HG03469 (cell line): ENCODE data around the gene UNC80.

Experiments used
- ATAC-seq: cut with Tn5 transposase; IDR thresholded peaks from one replicate; pipeline ENCODE4 v1.9.1; 2021; ENCODE audit warnings: mild to moderate bottlenecking, moderate library complexity, moderate number of reproducible peaks; ENCODE audit not compliant: unreplicated experiment

UNC80 gene

GRCh38 chr2:209805351-209805750 lies 33.7 kb downstream of the UNC80 start:
- no peak for ATAC-seq

GRCh38 chr2:209806318-209806717 lies 34.7 kb downstream of the UNC80 start:
- no peak for ATAC-seq

- no peak for ATAC-seq
These were observed 36.9 kb downstream of the UNC80 start for GRCh38 chr2:209808521-209808920.

- ATAC-seq: no peak
These were observed 37.6 kb downstream of the UNC80 start for GRCh38 chr2:209809256-209809655.

GRCh38 chr2:209817844-209818271 lies 46.2 kb downstream of the UNC80 start:
- ATAC-seq: no peak

GRCh38 chr2:209818939-209819338 lies 47.3 kb downstream of the UNC80 start:
- no peak for ATAC-seq

GRCh38 chr2:209821806-209822205 lies 50.2 kb downstream of the UNC80 start:
- no peak for ATAC-seq

- ATAC-seq: no peak
These were observed 51.9 kb downstream of the UNC80 start for GRCh38 chr2:209823484-209823883.

- ATAC-seq: no peak
These were observed 52.8 kb downstream of the UNC80 start for GRCh38 chr2:209824391-209824790.

- ATAC-seq: no peak
These were observed 59.3 kb downstream of the UNC80 start for GRCh38 chr2:209830722-209831465.

- ATAC-seq: no peak
These were observed 63.1 kb downstream of the UNC80 start for GRCh38 chr2:209834767-209835166.

GRCh38 chr2:209840434-209840833 lies 68.8 kb downstream of the UNC80 start:
- no peak for ATAC-seq

GRCh38 chr2:209845666-209846065 lies 74.0 kb downstream of the UNC80 start:
- ATAC-seq: no peak

GRCh38 chr2:209864716-209865295 lies 93.2 kb downstream of the UNC80 start:
- ATAC-seq: no peak

GRCh38 chr2:209868271-209868994 lies 96.8 kb downstream of the UNC80 start:
- no peak for ATAC-seq

- ATAC-seq: no peak
These were observed 98.4 kb downstream of the UNC80 start for GRCh38 chr2:209870067-209870466.

GRCh38 chr2:209872675-209873074 lies 101.0 kb downstream of the UNC80 start:
- no peak for ATAC-seq

GRCh38 chr2:209875270-209875669 lies 103.6 kb downstream of the UNC80 start:
- ATAC-seq: no peak

GRCh38 chr2:209876211-209876610 lies 104.6 kb downstream of the UNC80 start:
- ATAC-seq: no peak

- ATAC-seq: no peak
These were observed 107.1 kb downstream of the UNC80 start for GRCh38 chr2:209878701-209879100.

- no peak for ATAC-seq
These were observed 129.0 kb downstream of the UNC80 start for GRCh38 chr2:209900638-209901037.

GRCh38 chr2:209901172-209901571 lies 129.5 kb downstream of the UNC80 start:
- no peak for ATAC-seq
